SHP77 treated with DMSO at 0.1 percent for 48 hours (cell line): ENCODE measurements around the gene RPL12.

Experiments used
- DNase-seq: peaks from one replicate; lab custom pipeline; 2025; lab: John Stamatoyannopoulos, UW

RPL12 gene

DNA sequence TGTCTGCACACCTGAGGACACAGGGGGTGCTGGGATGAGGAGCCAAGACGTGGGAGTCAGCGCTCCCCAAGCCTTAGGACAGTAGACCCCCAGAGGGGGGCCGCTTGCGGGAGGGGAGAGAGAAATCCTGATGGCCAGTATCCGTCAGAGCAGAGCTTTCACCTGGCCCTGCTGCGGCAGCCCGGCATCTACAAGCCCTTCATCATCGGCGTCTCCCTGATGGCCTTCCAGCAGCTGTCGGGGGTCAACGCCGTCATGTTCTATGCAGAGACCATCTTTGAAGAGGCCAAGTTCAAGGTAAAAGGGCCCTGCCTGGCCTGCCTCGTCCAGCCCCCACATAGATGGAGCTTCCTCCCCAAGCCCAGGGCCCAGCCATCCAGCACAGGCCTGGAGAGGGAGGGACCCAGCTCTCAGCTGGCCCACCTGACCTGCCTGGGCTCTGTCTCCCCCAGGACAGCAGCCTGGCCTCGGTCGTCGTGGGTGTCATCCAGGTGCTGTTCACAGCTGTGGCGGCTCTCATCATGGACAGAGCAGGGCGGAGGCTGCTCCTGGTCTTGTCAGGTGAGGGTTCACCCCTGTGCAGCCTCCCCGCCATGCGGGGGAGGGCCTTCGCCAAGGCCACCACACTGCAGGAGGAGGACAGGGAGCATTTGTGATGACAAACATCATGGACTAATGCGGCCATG lies 47.6 kb downstream of the RPL12 start:
- DNase-seq, result no peak

- DNase-seq, result no peak
Measured at GRCh38 chr9:127402401-127403090, 48.7 kb downstream of the RPL12 start.

GRCh38 chr9:127399736-127400269 lies 51.4 kb downstream of the RPL12 start:
- DNase-seq, result no peak

DNA sequence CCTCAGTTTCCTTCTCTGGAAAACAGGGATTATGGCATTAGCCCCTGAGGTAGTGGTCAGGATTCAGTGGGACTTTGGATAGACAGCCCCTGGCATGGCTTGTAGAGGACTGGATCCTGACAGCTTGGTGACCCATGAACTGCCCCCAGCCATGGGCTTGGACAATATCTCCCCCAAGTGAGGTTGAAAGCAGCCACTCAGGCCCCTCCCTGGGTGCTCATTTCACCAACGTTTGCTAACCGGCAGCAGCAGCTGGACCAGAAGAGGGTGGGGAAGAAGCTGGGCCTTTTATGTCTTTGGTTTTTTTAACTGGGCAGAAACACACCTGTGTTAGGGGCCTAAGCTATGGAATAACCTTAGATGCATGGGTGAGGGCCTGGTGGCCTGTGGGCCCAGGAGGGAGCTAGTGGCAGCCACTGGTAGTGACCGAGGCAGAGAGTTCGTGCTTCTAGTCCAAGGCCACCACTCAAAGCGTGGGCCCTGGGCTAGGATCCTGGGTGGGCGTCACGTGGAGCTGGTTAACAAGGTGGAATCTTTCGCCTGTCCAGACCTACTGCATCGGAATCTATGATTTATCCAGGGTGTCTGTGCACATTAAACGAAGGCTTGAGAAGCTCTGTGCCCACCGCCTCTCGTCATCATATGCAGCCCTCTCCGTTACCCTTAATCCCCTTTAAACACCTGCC lies 52.3 kb downstream of the RPL12 start:
- DNase-seq, result no peak

GRCh38 chr9:127398275-127398647 lies 52.9 kb downstream of the RPL12 start:
- no peak for DNase-seq
